Measurements from ENCODE around the gene WDR54. TPM values are rescaled to one million over a fixed set of nuclear protein-coding genes. Genes with fewer than 3 reads are reported as not detected.
"Not testable (repeated sequence)": the region's sequence is repeated elsewhere in the genome, so short reads cannot be mapped to it uniquely, and the experiment has no call there.

WDR54 gene
- total RNA-seq, 1 donor from 2014 or later: 5.7 TPM

DNA sequence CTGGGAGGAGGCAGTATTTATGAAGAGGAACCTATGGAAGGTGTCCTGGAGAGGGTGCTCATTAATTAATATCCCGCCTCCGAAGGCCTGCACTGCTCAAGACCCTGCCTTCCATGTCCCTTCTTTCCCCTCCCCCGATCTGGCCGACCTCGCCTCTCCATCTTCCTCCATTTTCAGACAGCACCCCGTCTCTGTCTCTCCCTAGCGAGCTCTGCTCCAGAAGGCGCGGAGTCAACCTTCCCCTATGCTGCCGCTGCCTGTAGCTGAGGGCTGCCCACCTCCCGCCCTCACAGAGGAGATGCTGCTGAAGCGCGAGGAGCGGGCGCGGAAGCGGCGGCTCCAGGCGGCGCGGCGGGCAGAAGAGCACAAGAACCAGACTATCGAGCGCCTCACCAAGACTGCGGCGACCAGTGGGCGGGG is 35.6 kb downstream of the WDR54 start:
- DNase-seq: no peak

DNA sequence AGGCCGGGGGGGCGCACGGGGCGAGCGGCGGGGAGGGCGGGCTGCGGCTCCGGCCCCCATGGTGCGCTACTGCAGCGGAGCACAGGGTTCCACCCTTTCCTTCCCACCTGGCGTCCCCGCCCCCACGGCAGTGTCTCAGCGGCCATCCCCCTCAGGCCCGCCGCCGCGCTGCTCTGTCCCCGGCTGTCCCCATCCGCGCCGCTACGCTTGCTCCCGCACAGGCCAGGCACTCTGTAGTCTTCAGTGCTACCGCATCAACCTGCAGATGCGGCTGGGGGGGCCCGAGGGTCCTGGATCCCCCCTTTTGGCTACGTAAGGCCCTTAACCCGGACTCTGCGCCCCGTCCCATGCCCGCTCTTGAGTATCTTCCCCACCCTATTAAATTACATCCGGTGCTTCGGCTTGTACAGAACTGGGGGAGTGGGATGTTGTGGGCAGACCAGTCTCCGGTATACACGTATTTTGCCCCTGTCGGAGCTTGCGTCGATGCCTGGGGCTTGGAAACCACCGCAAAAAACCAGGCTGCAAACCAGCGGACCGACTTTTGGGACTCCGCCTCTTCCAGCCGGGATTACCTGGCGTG is 36.1 kb downstream of the WDR54 start:
- no peak for DNase-seq

DNA sequence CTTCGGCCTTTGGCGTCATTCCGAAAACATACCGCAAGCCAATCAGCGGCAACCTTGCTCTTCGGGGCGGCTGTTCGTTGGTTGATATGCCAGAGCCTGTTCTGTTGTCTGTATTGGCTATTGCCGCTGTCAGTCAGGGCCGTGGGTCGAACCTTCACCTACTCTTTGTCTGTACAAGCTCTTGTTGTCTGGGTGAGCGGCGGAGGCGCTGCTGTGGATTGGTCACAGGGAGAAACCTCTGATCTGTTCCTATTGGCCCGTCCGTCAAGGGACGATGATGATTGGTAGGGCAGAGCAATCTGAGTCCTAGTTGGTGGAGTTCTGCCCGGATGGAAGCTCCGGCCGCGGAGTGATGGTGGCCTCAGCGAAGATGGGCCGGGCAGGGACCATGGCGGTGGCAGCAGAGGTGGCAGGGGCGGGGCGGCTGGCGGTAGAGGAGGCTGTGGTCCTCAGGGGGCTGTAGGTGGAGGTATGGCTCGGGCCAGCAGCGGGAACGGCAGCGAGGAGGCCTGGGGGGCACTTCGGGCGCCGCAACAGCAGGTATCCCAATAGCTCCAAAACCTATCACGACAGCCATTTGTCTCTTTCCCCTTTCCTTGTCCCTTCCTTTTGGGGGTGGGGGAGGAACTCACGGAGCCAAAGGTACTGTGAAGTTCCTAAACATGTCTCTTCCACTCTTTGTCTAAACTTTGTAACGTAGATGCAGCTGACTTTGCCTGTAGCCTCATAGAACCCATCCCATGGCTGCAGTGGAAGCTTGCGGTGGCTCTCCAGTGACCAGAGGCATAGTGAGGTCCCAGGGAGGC is 36.8 kb downstream of the WDR54 start, which contains the start of gene WBP1:
Gene WBP1, plus strand, starts transcription at position 307 of the 806 bp plus-strand sequence. Its CDS starts 165 bp downstream, at position 472.
- DNase-seq: peak; percentile 100

DNA sequence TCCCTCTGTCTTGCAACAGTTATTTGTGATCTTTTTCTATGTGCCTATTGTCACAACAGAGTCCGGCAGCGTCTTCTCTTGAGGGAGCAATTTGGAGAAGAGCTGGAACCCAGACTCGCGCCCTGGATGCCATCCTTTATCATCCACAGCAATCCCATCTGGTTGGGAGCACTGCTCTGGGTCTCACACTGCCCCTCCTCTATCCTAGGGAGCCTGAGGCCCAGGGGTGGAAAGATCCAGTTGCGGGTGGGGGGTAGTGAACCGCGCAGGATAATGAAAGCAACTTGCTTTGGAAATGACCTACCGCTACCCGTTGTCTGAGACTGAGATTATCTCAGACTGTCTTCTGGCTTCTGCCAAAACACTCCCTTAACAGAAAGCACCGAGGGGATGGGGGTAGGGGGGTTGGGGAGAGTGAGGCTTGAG is 37.4 kb downstream of the WDR54 start:
- DNase-seq: no peak

DNA sequence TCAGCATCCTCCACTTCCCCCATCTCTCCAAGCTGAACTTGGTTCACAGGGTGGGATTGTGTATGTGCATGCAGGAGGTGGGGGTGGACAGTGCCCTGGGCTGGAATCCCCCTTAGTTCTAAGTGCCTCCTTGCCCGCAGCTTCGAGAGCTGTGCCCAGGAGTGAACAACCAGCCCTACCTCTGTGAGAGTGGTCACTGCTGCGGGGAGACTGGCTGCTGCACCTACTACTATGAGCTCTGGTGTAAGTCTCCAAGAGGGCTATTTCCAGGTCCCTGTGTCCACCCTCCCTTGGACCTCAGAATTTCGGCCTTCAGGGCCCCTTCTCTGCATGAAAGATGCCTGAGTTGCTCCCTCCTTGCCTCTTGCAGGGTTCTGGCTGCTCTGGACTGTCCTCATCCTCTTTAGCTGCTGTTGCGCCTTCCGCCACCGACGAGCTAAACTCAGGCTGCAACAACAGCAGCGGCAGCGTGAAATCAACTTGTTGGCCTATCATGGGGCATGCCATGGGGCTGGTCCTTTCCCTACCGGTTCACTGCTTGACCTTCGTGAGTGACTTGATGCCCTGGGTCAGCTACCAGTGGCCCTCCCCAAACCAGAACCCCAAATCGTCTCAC is 38.1 kb downstream of the WDR54 start:
- DNase-seq: not testable (repeated sequence)

DNA sequence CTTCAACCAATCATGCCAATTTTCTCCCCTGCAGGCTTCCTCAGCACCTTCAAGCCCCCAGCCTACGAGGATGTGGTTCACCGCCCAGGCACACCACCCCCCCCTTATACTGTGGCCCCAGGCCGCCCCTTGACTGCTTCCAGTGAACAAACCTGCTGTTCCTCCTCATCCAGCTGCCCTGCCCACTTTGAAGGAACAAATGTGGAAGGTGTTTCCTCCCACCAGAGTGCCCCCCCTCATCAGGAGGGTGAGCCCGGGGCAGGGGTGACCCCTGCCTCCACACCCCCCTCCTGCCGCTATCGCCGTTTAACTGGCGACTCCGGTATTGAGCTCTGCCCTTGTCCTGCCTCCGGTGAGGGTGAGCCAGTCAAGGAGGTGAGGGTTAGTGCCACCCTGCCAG is 38.7 kb downstream of the WDR54 start:
- not testable (repeated sequence) for DNase-seq

DNA sequence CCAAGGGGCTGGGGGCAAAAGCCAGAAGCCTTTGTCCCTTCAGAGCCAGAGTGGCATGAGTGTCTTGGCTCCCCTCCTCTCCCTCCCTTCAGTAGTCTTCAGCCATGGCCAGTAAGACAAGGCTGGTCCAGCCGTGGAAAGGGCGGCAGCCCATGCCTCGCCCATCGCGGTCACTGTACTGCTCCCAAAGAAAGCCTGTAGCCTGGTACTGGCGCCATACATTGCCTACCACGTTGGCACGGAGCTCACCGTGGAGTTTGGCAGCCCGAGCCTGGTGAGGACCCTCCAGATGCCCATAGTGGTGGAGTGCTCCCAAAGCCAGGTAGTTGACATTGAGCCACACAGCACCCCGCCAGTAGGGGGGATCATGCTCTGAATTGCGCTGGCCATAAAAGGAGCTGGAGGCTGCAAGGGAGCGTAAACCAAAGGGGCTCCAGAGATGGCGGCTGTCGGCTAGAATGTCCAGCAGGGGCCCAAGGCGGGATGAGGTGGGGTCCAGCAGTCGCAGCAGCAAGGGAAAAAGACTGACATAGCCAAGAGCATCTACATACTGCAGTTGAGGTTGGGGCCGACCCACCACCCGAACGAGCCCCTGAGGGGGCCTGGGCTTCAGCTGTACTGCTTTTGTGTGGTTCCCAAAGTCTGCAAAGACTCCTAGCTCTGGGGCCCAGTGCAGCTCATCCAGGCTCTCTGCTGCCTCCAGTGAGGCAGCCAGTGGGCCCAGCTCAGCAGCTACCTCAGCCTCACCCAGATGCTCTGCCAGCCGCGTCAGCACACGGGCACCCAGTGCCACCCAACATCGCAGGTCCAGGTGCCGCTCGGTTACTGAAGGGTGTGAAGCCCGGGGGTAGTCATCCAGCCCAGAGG is 39.9 kb downstream of the WDR54 start:
- no peak for DNase-seq

DNA sequence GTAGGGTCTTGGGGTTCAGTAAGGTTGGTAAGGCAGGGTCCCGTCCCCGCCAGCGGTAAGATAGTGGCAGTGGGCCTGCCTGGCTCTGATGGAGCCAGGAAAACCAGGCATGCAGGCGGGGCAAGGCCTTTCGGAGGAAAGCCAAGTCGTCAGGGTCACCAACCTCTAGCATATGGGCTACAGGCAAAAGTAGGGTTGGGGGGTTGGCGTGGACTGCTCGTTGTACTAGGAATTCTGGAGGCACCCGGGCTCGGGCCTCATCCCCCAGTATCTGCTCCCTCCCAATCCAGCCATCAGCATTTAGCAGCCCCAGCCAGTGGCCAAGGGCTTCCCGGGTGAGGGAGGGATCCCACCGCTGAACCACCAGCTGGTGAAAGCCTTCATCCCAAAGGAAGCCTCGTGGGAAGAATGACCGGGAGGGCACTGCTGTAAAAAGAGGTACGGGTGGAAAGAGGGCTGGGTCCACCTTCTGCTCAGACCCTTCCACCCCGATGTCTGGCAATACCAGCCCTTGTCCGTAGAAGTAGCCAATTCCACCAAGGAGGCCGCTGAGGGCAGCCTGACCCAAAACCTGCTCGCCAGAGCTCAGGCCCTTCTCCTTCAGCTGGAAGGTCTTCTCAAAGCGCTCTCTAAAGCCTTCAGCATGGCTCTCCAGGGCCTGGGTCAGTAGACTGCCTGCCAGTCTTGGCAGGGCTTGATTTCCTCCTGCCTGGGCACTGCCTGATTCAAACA is 40.7 kb downstream of the WDR54 start:
- no peak for DNase-seq

DNA sequence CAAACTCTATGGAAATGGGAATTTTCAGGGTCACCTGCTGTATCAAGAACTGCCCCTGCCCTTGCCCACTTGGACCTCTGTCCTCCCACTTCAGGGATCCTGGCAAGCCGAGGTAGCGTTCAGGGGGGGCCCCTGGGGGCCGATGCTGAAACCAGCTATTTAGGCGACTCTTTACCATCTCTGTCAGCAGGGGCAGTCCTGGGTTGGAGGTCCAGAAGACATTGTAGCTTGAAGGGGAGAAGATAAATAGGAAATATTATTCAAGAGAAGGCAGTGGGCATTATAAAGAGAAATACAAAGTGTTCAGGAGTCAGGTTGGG is 41.2 kb downstream of the WDR54 start:
- no peak for DNase-seq

DNA sequence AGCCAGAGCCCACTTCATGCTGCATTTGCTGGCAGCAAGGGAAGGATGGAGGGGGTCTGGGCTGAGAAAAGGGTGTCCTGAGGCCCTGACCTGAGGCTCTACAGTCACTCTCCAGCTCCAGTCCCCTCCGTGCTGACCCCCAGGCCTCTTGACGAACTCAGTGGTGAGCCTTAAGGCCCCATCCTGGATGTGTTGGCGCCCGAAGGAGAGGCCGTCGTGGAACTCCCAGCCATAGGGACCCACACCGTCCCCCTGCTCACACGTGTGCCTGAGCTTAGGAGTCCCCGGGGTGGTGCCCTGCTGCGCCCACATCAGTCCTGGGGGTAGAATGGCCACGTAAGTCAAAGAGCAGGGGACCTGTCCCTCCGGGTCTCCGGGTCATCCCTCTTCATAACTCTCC is 42.9 kb downstream of the WDR54 start:
- DNase-seq: no peak

DNA sequence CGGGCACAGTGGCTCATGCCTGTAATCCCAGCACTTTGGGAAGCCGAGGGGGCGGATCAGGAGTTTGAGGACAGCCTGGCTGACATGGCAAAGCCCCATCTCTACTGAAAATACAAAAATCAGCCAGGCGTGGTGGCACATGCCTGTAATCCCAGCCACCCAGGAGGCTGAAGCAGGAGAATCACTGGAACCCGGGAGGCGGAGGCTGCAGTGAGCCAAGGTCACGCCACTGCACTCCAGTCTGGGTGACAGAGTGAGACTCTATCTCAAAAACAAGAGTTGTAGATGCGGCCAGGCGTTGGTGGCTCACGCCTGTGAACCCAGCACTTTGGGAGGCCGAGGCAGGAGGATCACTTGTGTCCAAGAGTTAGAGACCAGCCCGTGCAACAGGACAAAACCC is 49.2 kb downstream of the WDR54 start:
- DNase-seq: not testable (repeated sequence)

DNA sequence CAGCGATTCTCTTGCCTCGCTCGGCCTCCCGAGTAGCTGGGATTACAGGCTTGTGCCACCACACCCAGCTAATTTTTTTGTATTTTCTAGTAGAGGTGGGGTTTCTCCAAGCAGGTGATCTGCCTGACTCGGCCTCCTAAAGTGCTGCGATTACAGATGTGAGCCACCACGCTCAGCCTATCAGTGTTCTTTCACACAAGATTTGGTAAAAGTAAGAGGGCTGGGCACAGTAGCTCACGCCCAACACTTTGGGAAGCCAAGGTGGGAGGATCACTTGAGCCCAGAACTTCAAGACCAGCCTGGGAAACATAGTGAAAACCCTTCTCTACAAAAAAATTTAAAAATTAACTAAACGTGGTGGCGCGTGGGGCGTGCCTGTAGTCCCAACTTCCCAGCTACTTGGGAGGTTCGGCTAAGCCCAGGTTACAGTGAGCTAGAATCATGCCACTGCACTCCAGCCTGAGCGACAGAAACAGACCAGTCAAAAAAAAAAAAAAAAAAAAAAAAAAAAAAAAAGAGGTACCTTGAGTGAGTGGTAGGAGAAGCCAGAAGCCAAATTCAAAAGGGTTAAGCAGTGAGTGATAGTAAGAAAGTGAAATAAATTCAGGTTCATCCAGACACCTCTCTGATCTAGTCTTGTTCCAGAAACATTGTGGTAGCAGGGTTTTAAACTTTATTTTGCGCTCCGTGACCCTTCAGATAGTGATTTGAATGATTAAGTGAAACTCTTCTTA is 50.0 kb downstream of the WDR54 start:
- DNase-seq: no peak

DNA sequence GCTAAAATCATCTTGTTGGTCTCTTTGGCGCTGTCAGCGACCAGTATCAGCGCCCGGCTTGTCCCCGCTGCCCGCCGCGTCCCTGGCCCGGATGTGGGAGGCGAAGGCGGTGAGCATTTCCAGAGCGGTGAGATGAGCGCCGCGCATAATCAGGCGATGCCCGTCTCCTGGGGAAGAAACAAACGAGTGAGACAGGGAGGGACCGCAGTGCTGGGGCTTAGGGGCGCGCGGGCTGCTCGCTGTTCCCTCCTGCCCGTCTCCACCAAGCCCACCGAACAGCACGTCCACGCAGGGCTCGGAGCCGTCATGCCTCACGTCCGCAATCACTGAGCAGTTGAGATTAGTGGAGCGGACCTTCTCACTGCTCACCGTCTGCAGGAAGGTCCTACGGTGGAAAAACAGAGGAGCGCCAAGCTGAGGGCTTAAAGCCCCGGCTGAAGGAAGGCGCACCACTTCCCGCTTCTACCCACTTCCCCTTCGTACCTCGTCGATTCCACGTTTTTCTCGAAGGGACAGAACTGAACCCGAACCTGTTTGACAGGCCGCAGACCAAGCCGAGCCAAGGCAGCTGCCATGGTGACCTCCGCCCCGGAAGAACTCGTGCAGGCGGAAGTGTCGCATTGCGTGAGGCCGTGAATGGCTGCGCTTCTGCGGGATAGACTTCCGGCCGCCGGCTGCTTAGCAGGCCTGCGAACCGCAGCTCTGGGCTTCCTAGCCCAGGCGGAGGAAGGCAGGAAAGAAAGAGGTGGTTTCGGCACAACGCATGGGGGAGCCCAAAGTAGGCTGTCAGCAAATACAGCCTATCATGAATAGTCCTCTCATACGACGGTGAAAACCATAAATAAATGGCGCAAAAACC is 50.8 kb downstream of the WDR54 start, which contains the start of gene MRPL53:
Gene MRPL53, minus strand, starts transcription at position 595 of the 859 bp plus-strand sequence. Its CDS starts 20 bp downstream, at position 575.
- peak; percentile 90 for DNase-seq

DNA sequence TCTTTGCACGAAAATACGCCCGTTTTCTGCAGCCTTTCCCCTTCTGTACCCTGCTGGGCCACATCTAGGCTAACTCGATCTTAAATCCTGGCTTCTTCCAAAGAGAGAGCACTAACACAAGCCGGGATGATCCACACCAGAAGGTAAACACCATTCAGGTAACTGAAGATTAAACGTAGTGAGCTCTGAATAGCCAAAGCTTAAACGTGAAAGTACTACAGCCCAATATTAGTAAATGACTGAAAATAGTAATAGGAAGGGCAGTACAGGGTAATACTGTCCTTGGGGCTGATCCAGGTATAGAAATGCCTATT is 51.4 kb downstream of the WDR54 start:
- peak; percentile 48 for DNase-seq

DNA sequence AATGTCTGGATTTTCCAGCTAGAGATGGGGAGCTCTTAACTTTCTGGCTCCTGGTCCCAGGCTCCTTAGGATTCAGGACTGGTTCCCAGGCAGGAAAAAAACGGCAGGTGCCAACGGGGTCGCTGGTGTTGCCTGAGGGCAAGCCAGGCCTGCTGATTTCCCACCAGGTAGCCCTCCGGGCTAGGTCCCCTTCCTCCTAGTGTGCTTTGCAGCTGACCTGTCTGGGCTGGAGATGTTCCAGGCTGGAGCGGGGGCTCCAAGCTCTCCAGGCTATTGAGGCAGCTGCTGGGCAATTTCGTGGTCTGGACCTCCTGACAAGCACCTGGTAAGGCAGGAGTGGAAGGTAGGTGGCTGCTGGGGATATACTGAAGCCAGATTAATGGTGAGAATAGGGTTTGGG is 53.0 kb downstream of the WDR54 start:
- no peak for DNase-seq

DNA sequence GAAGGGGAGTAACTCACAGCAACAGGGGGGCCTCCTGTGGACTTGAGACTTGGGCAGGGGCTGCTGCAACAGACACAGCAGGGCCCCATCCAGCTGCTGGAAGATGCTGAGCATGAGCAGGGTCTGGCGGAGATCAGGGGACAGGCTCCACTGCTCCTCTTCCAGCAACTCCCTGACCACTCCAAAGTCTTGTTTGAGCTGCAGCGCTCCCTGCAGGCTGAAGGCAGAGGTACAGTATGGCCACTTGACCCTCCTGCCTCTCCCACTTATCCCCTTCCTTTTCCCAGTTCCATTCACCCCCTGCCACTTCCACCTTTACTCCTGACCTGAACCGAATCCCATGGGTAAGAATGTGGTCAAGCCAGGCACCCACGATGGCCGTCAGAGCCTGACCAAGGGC is 53.4 kb downstream of the WDR54 start:
- no peak for DNase-seq

All from skin of body (tissue), 2 donors.